GM21528 (cell line): ENCODE results near the gene MLLT10.
A peak's percentile ranks its signal among the peaks of the same experiment; 100 is the strongest.

ENCODE experiments used
- ATAC-seq: cut with Tn5 transposase; IDR thresholded peaks from one replicate; pipeline ENCODE4 v1.9.1; 2021; ENCODE audit warnings: mild to moderate bottlenecking, moderate library complexity; ENCODE audit not compliant: unreplicated experiment, low FRiP score

The MLLT10 gene

GRCh38 chr10:21533467-21534279 is at the start of gene MLLT10:
TSS of gene MLLT10 (plus strand) at chr10:21534232. CDS start at chr10:21534645, 413 bp downstream.
- ATAC-seq: peak; percentile 87

- no peak for ATAC-seq
Observed at GRCh38 chr10:21487416-21488180, 46.4 kb upstream of the MLLT10 start.

- ATAC-seq: no peak
Observed at GRCh38 chr10:21488246-21488956, 45.6 kb upstream of the MLLT10 start.

GRCh38 chr10:21488957-21489446 is 45.0 kb upstream of the MLLT10 start:
- no peak for ATAC-seq

GRCh38 chr10:21490028-21490710 is 43.9 kb upstream of the MLLT10 start:
- ATAC-seq: no peak

GRCh38 chr10:21490711-21491105 is 43.3 kb upstream of the MLLT10 start:
- ATAC-seq: no peak

- ATAC-seq: no peak
Observed at GRCh38 chr10:21492421-21492820, 41.6 kb upstream of the MLLT10 start.

- ATAC-seq: no peak
Observed at GRCh38 chr10:21493784-21494183, 40.2 kb upstream of the MLLT10 start.

- no peak for ATAC-seq
Observed at GRCh38 chr10:21494191-21495001, 39.6 kb upstream of the MLLT10 start.

GRCh38 chr10:21495002-21495751 is 38.9 kb upstream of the MLLT10 start:
- ATAC-seq: no peak

GRCh38 chr10:21495752-21496342 is 38.2 kb upstream of the MLLT10 start:
- peak; percentile 81 for ATAC-seq

- peak; percentile 47 for ATAC-seq
Observed at GRCh38 chr10:21496343-21497176, 37.5 kb upstream of the MLLT10 start.

- no peak for ATAC-seq
Observed at GRCh38 chr10:21497177-21497807, 36.7 kb upstream of the MLLT10 start.

GRCh38 chr10:21498377-21498776 is 35.7 kb upstream of the MLLT10 start:
- no peak for ATAC-seq

- no peak for ATAC-seq
Observed at GRCh38 chr10:21498986-21499385, 35.0 kb upstream of the MLLT10 start.

- no peak for ATAC-seq
Observed at GRCh38 chr10:21499701-21500577, 34.1 kb upstream of the MLLT10 start.
